CD8-positive, alpha-beta memory T cell (primary cell): ENCODE results near the gene ERVFRD-1. TPM values are rescaled to one million over a fixed set of nuclear protein-coding genes. Genes with fewer than 3 reads are reported as not detected.

Source experiments
- CTCF ChIA-PET: fragments of 350-600 bp; sonication (Branson Sonifier 250); formaldehyde crosslinking; loops from one replicate; lab custom pipeline; 2021; ENCODE audit warnings: antibody characterized with exemption; lab: Charles Lee
- POLR2A ChIA-PET: fragments of 350-600 bp; sonication (Branson Sonifier 250); formaldehyde crosslinking; loops from one replicate; lab custom pipeline; 2021; ENCODE audit warnings: antibody characterized with exemption; lab: Charles Lee
- DNase-seq, 5 donors: peaks; one replicate each; pipeline versions ENCODE4 v3.0.0 to v3.0.0-alpha.2; 2020 to 2022; ENCODE audit warnings: mixed read lengths in 1 of 5
- H3K27ac ChIP-seq: one replicate; pipeline ENCODE4 v1.7.0; 2013; ENCODE audit warnings: low read depth, mild to moderate bottlenecking, low read length, moderate library complexity
- H3K27me3 ChIP-seq: 2 replicates; pipeline ENCODE4 v1.7.0; 2013; ENCODE audit warnings: low read length, mild to moderate bottlenecking; ENCODE audit not compliant: insufficient read depth, poor library complexity, severe bottlenecking
- H3K36me3 ChIP-seq: 2 replicates; pipeline ENCODE4 v1.7.0; 2013; ENCODE audit warnings: mild to moderate bottlenecking, low read length, moderate library complexity; ENCODE audit not compliant: insufficient read depth
- H3K4me1 ChIP-seq: 2 replicates; pipeline ENCODE4 v1.7.0; 2013; ENCODE audit warnings: mild to moderate bottlenecking, low read length, moderate library complexity; ENCODE audit not compliant: insufficient read depth
- H3K4me3 ChIP-seq: 2 replicates; pipeline ENCODE4 v1.7.0; 2013; ENCODE audit warnings: mild to moderate bottlenecking, low read length
- H3K9me3 ChIP-seq: 2 replicates; pipeline ENCODE4 v1.7.0; 2013; ENCODE audit warnings: mild to moderate bottlenecking, low read length
- H3K27ac Mint-ChIP-seq, 8 donors: one replicate each; pipeline ENCODE4 v1.8.0; 2020 to 2021; ENCODE audit warnings: mixed read lengths in 8 of 8, mild to moderate bottlenecking in 6 of 8, inconsistent platforms in 3 of 8, moderate library complexity in 3 of 8
- H3K27me3 Mint-ChIP-seq, 2 donors: one replicate each; pipeline ENCODE4 v1.8.0; 2020 to 2021; ENCODE audit warnings: mixed read lengths in 2 of 2, mild to moderate bottlenecking in 1 of 2, moderate library complexity in 1 of 2
- H3K36me3 Mint-ChIP-seq, 3 donors: one replicate each; pipeline ENCODE4 v1.8.0; 2020 to 2021; ENCODE audit warnings: mixed read lengths in 3 of 3, inconsistent platforms in 1 of 3, mild to moderate bottlenecking in 1 of 3
- H3K4me1 Mint-ChIP-seq, 3 donors: one replicate each; pipeline ENCODE4 v1.8.0; 2020 to 2021; ENCODE audit warnings: mixed read lengths in 3 of 3, inconsistent platforms in 1 of 3, mild to moderate bottlenecking in 1 of 3
- H3K4me3 Mint-ChIP-seq, 7 donors: one replicate each; pipeline ENCODE4 v1.8.0; 2020 to 2021; ENCODE audit warnings: mixed read lengths in 7 of 7, mild to moderate bottlenecking in 6 of 7, moderate library complexity in 4 of 7, inconsistent platforms in 2 of 7
- H3K9me3 Mint-ChIP-seq, 5 donors: one replicate each; pipeline ENCODE4 v1.8.0; 2020 to 2022; ENCODE audit warnings: mixed read lengths in 5 of 5, mild to moderate bottlenecking in 3 of 5, moderate library complexity in 2 of 5, inconsistent platforms in 1 of 5
- polyA plus RNA-seq: library from polyadenylated mRNA; unstranded; fragments of 300-500 nt; fragmentation: Illumina TruSeq; gene quantifications from one replicate; pipeline ENCODE4 v1.2.3, GENCODE V29; 2021
- total RNA-seq, 2 experiments: library from RNA; stranded (reverse); gene quantifications; one replicate each; pipeline ENCODE4 v1.2.3, GENCODE V29; 2021

Gene ERVFRD-1
- total and polyA plus RNA-seq, 3 experiments from 2014 or later, result 0.12 TPM; not detected in 2

GRCh38 chr6:11139051-11139960, 27.8 kb upstream of the ERVFRD-1 start:
- H3K4me3 ChIP-seq, result no peak overlapping the region
- no peak overlapping the region for H3K27ac Mint-ChIP-seq
- no peak overlapping the region for H3K27ac ChIP-seq
- H3K27me3 ChIP-seq, result no peaks in the 10 kb centered on the region
- H3K36me3 ChIP-seq, result peaks cover 7% of the 10 kb centered on the region
- peaks cover 0 to 20% (median 9%) of the 10 kb centered on the region in 3 donors for H3K36me3 Mint-ChIP-seq
- ChIA-PET POLR2A (no interaction called here), CTCF (no interaction called here)
- no peaks in the 10 kb centered on the region for H3K4me1 ChIP-seq
- H3K9me3 Mint-ChIP-seq, result no peaks in the 10 kb centered on the region
- no peaks in the 10 kb centered on the region for H3K9me3 ChIP-seq
- peaks cover 0 to 2% of the 10 kb centered on the region in 2 donors for H3K27me3 Mint-ChIP-seq
- no peak for DNase-seq
- H3K4me1 Mint-ChIP-seq, result peaks cover 0 to 1% (median under 1%) of the 10 kb centered on the region in 3 donors
- no peak overlapping the region for H3K4me3 Mint-ChIP-seq

- no peak for DNase-seq
- Histone ChIP-seq H3K9me3 (no peaks in the 10 kb centered on the region), H3K27ac (no peak overlapping the region), H3K36me3 (peaks cover 7% of the 10 kb centered on the region), H3K4me3 (no peak overlapping the region), H3K27me3 (no peaks in the 10 kb centered on the region), H3K4me1 (no peaks in the 10 kb centered on the region)
- Mint-ChIP-seq H3K27ac (no peak overlapping the region), H3K4me3 (no peak overlapping the region), H3K36me3 (peaks cover 0 to 21% (median 11%) of the 10 kb centered on the region in 3 donors), H3K27me3 (peaks cover 0 to 2% of the 10 kb centered on the region in 2 donors), H3K9me3 (no peaks in the 10 kb centered on the region), H3K4me1 (no peaks in the 10 kb centered on the region)
- CTCF ChIA-PET, result interaction anchor here (1.2 to 1.9 kb wide), 3 partner anchors 8 to 360 kb away, joined by 3 to 6 read pairs (median 4); no protein-coding TSS in a partner anchor
- POLR2A ChIA-PET, result interaction anchor here (0.6 kb wide), 1 partner anchor 25 kb away, joined by 3 read pairs; the partner anchor contains the start of gene ERVFRD-1
These were observed 25.3 kb upstream of the ERVFRD-1 start for GRCh38 chr6:11136809-11137208.

GRCh38 chr6:11133281-11133680, 21.8 kb upstream of the ERVFRD-1 start:
- Histone ChIP-seq H3K9me3 (no peaks in the 10 kb centered on the region), H3K27ac (no peak overlapping the region), H3K4me3 (no peak overlapping the region), H3K4me1 (no peaks in the 10 kb centered on the region), H3K27me3 (no peaks in the 10 kb centered on the region), H3K36me3 (peaks cover 7% of the 10 kb centered on the region)
- ChIA-PET POLR2A (no interaction called here), CTCF (no interaction called here)
- no peak overlapping the region for H3K4me3 Mint-ChIP-seq
- H3K27ac Mint-ChIP-seq, result no peak overlapping the region
- H3K4me1 Mint-ChIP-seq, result peaks cover 12 to 20% (median 16%) of the 10 kb centered on the region in 3 donors
- no peaks in the 10 kb centered on the region for H3K9me3 Mint-ChIP-seq
- H3K27me3 Mint-ChIP-seq, result no peaks in the 10 kb centered on the region
- DNase-seq, result no peak
- H3K36me3 Mint-ChIP-seq, result peaks cover 0 to 21% (median 13%) of the 10 kb centered on the region in 3 donors

GRCh38 chr6:11132194-11132888, 20.8 kb upstream of the ERVFRD-1 start:
- Mint-ChIP-seq H3K27me3 (no peaks in the 10 kb centered on the region), H3K4me1 (peaks cover 12 to 21% (median 18%) of the 10 kb centered on the region in 3 donors)

GRCh38 chr6:11130605-11131004, 19.1 kb upstream of the ERVFRD-1 start:
- Mint-ChIP-seq H3K27ac (no peak overlapping the region), H3K36me3 (peaks cover 0 to 26% (median 22%) of the 10 kb centered on the region in 3 donors), H3K4me1 (peaks cover 14 to 33% (median 23%) of the 10 kb centered on the region in 3 donors), H3K4me3 (no peak overlapping the region), H3K27me3 (no peaks in the 10 kb centered on the region), H3K9me3 (no peaks in the 10 kb centered on the region)
- ChIA-PET CTCF (no interaction called here), POLR2A (no interaction called here)
- Histone ChIP-seq H3K27ac (no peak overlapping the region), H3K9me3 (no peaks in the 10 kb centered on the region), H3K4me1 (no peaks in the 10 kb centered on the region), H3K27me3 (no peaks in the 10 kb centered on the region), H3K36me3 (peaks cover 7% of the 10 kb centered on the region), H3K4me3 (no peak overlapping the region)
- no peak for DNase-seq

More at GRCh38 chr6:11132194-11132888, 20.8 kb upstream of the ERVFRD-1 start:
- Mint-ChIP-seq H3K27ac (peak overlapping the region in 1 of 8 donors; percentile 56), H3K36me3 (peaks cover 0 to 24% (median 15%) of the 10 kb centered on the region in 3 donors), H3K9me3 (no peaks in the 10 kb centered on the region), H3K4me3 (no peak overlapping the region)
- no peaks in the 10 kb centered on the region for H3K4me1 ChIP-seq
- H3K4me3 ChIP-seq, result no peak overlapping the region
- ChIA-PET CTCF (no interaction called here), POLR2A (no interaction called here)
- no peak overlapping the region for H3K27ac ChIP-seq
- no peak for DNase-seq
- H3K9me3 ChIP-seq, result no peaks in the 10 kb centered on the region
- H3K36me3 ChIP-seq, result peaks cover 7% of the 10 kb centered on the region
- H3K27me3 ChIP-seq, result no peaks in the 10 kb centered on the region

GRCh38 chr6:11129908-11130565, 18.5 kb upstream of the ERVFRD-1 start:
- peak overlapping the region in 3 of 8 donors; percentile 27 to 50 (median 31) for H3K27ac Mint-ChIP-seq
- POLR2A ChIA-PET, result no interaction called here
- no peaks in the 10 kb centered on the region for H3K27me3 Mint-ChIP-seq
- no peak overlapping the region for H3K27ac ChIP-seq
- H3K36me3 ChIP-seq, result peaks cover 3% of the 10 kb centered on the region
- H3K27me3 ChIP-seq, result no peaks in the 10 kb centered on the region
- no peak for DNase-seq
- peaks cover 14 to 35% (median 23%) of the 10 kb centered on the region in 3 donors for H3K4me1 Mint-ChIP-seq
- H3K4me3 ChIP-seq, result no peak overlapping the region
- no peaks in the 10 kb centered on the region for H3K4me1 ChIP-seq
- no peaks in the 10 kb centered on the region for H3K9me3 ChIP-seq
- no peaks in the 10 kb centered on the region for H3K9me3 Mint-ChIP-seq
- CTCF ChIA-PET, result no interaction called here
- no peak overlapping the region for H3K4me3 Mint-ChIP-seq
- peaks cover 0 to 23% (median 16%) of the 10 kb centered on the region in 3 donors for H3K36me3 Mint-ChIP-seq

GRCh38 chr6:11128608-11129007, 17.1 kb upstream of the ERVFRD-1 start:
- no peaks in the 10 kb centered on the region for H3K27me3 ChIP-seq
- H3K9me3 Mint-ChIP-seq, result no peaks in the 10 kb centered on the region
- peaks cover 0 to 17% (median 8%) of the 10 kb centered on the region in 3 donors for H3K36me3 Mint-ChIP-seq
- no peak for DNase-seq
- H3K4me1 ChIP-seq, result no peaks in the 10 kb centered on the region
- H3K4me3 ChIP-seq, result no peak overlapping the region
- H3K9me3 ChIP-seq, result no peaks in the 10 kb centered on the region
- ChIA-PET POLR2A (no interaction called here), CTCF (no interaction called here)
- H3K27ac Mint-ChIP-seq, result peak overlapping the region in 1 of 8 donors; percentile 34
- H3K27me3 Mint-ChIP-seq, result no peaks in the 10 kb centered on the region
- no peaks in the 10 kb centered on the region for H3K36me3 ChIP-seq
- no peak overlapping the region for H3K27ac ChIP-seq
- no peak overlapping the region for H3K4me3 Mint-ChIP-seq
- H3K4me1 Mint-ChIP-seq, result peaks cover 16 to 41% (median 28%) of the 10 kb centered on the region in 3 donors
